GM13976 (cell line): ENCODE measurements around the gene LNP1.

ENCODE experiments used
- DNase-seq: peaks from one replicate; pipeline ENCODE4 v3.0.0; 2012; ENCODE audit warnings: low spot score
- CTCF ChIP-seq: IDR thresholded peaks from 2 replicates; pipeline ENCODE4 v1.5.1; 2012; ENCODE audit warnings: borderline replicate concordance, mild to moderate bottlenecking; ENCODE audit not compliant: insufficient read depth; ENCODE audit errors: extremely low read depth, missing control alignments, control extremely low read depth
- in situ Hi-C: fragments of 300-500 bp; cut with MboI; formaldehyde crosslinking; loops from one replicate; pipeline ENCODE4 v1.12.0; 2022; ENCODE audit warnings: low sequenced_read_pairs, mixed read lengths, inconsistent platforms; ENCODE audit not compliant: unreplicated experiment

Gene LNP1

GRCh38 chr3:100360757-100361496, 40.4 kb upstream of the LNP1 start:
- in situ Hi-C loops, result no loop called here
- no peak for DNase-seq
- no peak for TF ChIP-seq CTCF

- no peak for TF ChIP-seq CTCF
- in situ Hi-C loops, result no loop called here
- no peak for DNase-seq
Observed at GRCh38 chr3:100361897-100362296, 39.4 kb upstream of the LNP1 start.

GRCh38 chr3:100364421-100364820, 36.9 kb upstream of the LNP1 start:
- in situ Hi-C loops, result no loop called here
- TF ChIP-seq CTCF, result no peak
- DNase-seq, result no peak

- TF ChIP-seq CTCF, result no peak
- DNase-seq, result no peak
- in situ Hi-C loops, result no loop called here
Observed at GRCh38 chr3:100366424-100366823, 34.9 kb upstream of the LNP1 start.

- no peak for DNase-seq
- in situ Hi-C loops, result no loop called here
- no peak for TF ChIP-seq CTCF
Observed at GRCh38 chr3:100368441-100368840, 32.9 kb upstream of the LNP1 start.

GRCh38 chr3:100370756-100371155, 30.6 kb upstream of the LNP1 start:
- in situ Hi-C loops, result no loop called here
- DNase-seq, result no peak
- TF ChIP-seq CTCF, result no peak
